Smooth muscle cell (in vitro differentiated cells): ENCODE data around the gene SPTBN1. TPM values are rescaled to one million over a fixed set of nuclear protein-coding genes. Genes with fewer than 3 reads are reported as not detected.
A peak's percentile ranks its signal among the peaks of the same experiment; 100 is the strongest.

Experiments
- DNase-seq: peaks from one replicate; lab custom pipeline; 2025; ENCODE audit not compliant: unreplicated experiment; lab: John Stamatoyannopoulos, UW
- H2AFZ ChIP-seq: fragments of 200-600 bp; sonication (generic); 2 replicates; pipeline ENCODE4 v1.6.0; 2016; ENCODE audit warnings: antibody characterized with exemption, low read depth, mild to moderate bottlenecking
- H3F3A ChIP-seq: fragments of 200-600 bp; sonication (generic); 2 replicates; pipeline ENCODE4 v1.6.0; 2017; ENCODE audit warnings: antibody characterized with exemption, low read depth
- H3K27ac ChIP-seq: fragments of 200-600 bp; sonication (generic); 2 replicates; pipeline ENCODE4 v1.5.1; 2016; ENCODE audit warnings: low read depth, mild to moderate bottlenecking
- H3K27me3 ChIP-seq: fragments of 200-600 bp; sonication (generic); 2 replicates; pipeline ENCODE4 v1.6.1; 2016; ENCODE audit warnings: low read depth, mild to moderate bottlenecking
- H3K36me3 ChIP-seq: fragments of 200-600 bp; sonication (generic); 2 replicates; pipeline ENCODE4 v1.5.1; 2016; ENCODE audit warnings: low read depth
- H3K4me1 ChIP-seq: fragments of 200-600 bp; sonication (generic); 2 replicates; pipeline ENCODE4 v1.5.1; 2016; ENCODE audit warnings: low read depth
- H3K4me2 ChIP-seq: fragments of 200-600 bp; sonication (generic); 2 replicates; pipeline ENCODE4 v1.6.0; 2016; ENCODE audit warnings: mild to moderate bottlenecking
- H3K4me3 ChIP-seq: fragments of 200-600 bp; sonication (generic); 2 replicates; pipeline ENCODE4 v1.5.1; 2016; ENCODE audit warnings: mild to moderate bottlenecking
- H3K79me2 ChIP-seq: fragments of 200-600 bp; sonication (generic); 2 replicates; pipeline ENCODE4 v1.6.0; 2016; ENCODE audit warnings: low read depth, mild to moderate bottlenecking
- H3K9ac ChIP-seq: fragments of 200-600 bp; sonication (generic); 2 replicates; pipeline ENCODE4 v1.6.0; 2016; ENCODE audit warnings: low read depth
- H3K9me3 ChIP-seq: fragments of 200-600 bp; sonication (generic); replicated peaks from 2 replicates; pipeline ENCODE4 v1.5.1; 2016; ENCODE audit warnings: low read depth
- H4K20me1 ChIP-seq: fragments of 200-600 bp; sonication (generic); 2 replicates; pipeline ENCODE4 v1.6.0; 2016; ENCODE audit warnings: low read depth
- WGBS: methylation state at CpG from one replicate; pipeline ENCODE4 v1.1.7; 2016; ENCODE audit warnings: low lambda C conversion rate; 5-methylcytosine and 5-hydroxymethylcytosine counted together
- polyA plus RNA-seq: library from polyadenylated mRNA; unstranded; fragments of >200 nt; fragmentation: Nextera tagmentation; extraction: Ambion mirVana; gene quantifications from 2 replicates; pipeline ENCODE4 v1.2.1, GENCODE V29; 2016
- total RNA-seq: library from RNA; depleted of rRNA; stranded (reverse); fragments of >200 nt; gene quantifications from 2 replicates; pipeline ENCODE4 v1.2.3, GENCODE V29; 2014
- TF ChIP-seq, protein P1 (sequence below): fragments of 200-600 bp; sonication (generic); IDR thresholded peaks from 2 replicates; pipeline ENCODE4 v1.5.1; 2017; ENCODE audit warnings: borderline replicate concordance, mild to moderate bottlenecking, antibody characterized with exemption; ENCODE audit not compliant: insufficient read depth, poor library complexity, severe bottlenecking

The SPTBN1 gene
- total and polyA plus RNA-seq, 2 experiments from 2014 or later = 78.7 to 186 TPM

DNA sequence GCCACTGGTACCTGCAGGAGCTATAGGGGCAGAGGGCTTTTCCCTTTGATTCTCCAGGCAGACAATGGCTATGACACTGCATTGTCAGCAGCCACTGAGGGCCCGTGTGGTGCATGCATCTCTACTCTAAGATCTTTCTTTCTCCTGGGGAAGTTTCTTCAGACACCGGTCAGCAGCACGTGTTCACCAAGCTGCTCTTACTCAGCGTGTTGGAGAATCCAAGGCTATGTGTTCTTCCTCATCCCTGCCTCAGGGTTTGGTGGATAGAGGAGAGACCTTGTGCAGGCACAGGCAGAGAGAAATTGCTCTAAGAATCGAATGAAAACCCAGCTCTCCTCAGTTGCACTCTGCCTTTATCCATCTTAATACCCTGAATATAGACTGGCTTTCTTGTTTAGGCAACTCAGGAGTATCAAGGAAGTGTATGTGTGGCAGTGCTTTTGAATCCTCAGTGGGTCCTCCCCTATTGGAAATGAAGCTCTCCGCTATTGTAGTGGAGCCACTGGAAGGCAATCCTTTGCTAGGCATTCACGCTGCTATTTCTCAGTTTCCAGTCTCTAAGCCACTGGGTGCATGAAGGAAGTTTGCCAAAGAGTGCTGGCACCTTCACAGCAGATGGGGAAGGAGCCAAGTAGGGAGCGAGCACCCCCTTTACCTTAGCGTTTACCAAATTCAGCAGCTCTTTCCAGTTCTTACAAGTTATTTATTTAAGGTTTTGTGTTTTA, 180.4 kb downstream of the SPTBN1 start:
- 70% methylated on average over 9 of the region's 9 CpGs for whole genome bisulfite sequencing
- peak overlapping the region; percentile 78 for H3K4me2 ChIP-seq
- TF ChIP-seq, protein P1, sequence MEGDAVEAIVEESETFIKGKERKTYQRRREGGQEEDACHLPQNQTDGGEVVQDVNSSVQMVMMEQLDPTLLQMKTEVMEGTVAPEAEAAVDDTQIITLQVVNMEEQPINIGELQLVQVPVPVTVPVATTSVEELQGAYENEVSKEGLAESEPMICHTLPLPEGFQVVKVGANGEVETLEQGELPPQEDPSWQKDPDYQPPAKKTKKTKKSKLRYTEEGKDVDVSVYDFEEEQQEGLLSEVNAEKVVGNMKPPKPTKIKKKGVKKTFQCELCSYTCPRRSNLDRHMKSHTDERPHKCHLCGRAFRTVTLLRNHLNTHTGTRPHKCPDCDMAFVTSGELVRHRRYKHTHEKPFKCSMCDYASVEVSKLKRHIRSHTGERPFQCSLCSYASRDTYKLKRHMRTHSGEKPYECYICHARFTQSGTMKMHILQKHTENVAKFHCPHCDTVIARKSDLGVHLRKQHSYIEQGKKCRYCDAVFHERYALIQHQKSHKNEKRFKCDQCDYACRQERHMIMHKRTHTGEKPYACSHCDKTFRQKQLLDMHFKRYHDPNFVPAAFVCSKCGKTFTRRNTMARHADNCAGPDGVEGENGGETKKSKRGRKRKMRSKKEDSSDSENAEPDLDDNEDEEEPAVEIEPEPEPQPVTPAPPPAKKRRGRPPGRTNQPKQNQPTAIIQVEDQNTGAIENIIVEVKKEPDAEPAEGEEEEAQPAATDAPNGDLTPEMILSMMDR = no peak
- peak overlapping the region; percentile 6 for H3K9ac ChIP-seq
- peaks cover 31% of the 10 kb centered on the region for H3K79me2 ChIP-seq
- H3K4me3 ChIP-seq = no peak overlapping the region
- H3F3A ChIP-seq = peaks cover 75% of the 10 kb centered on the region
- H3K27ac ChIP-seq = peak overlapping the region; percentile 97
- H2AFZ ChIP-seq = no peak overlapping the region
- peaks cover 55% of the 10 kb centered on the region for H3K4me1 ChIP-seq
- no peaks in the 10 kb centered on the region for H3K9me3 ChIP-seq
- DNase-seq = no peak
- H3K36me3 ChIP-seq = peaks cover 4% of the 10 kb centered on the region
- peaks cover 3% of the 10 kb centered on the region for H4K20me1 ChIP-seq
- no peaks in the 10 kb centered on the region for H3K27me3 ChIP-seq

DNA sequence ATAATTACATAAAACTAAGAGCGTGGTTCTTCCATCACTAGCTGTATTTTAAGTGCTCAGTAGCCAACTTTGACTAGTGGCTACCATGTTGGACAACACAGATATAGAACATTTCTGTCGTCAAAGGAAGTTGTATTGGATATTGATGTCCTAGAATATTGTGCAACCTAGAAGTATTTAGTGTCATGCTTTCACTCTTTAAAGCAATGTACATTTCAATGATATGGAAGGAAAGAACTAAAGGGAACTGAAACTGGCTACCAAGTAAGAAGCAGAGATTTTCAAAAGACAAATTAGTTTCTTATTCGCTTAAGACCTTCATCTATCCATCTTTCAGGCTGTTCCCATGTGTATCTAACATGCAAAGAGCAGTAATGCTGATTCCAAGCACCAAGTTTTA, 182.0 kb downstream of the SPTBN1 start:
- TF ChIP-seq, protein P1 = no peak
- Histone ChIP-seq H3K79me2 (peaks cover 20% of the 10 kb centered on the region), H3K27me3 (no peaks in the 10 kb centered on the region), H3K4me1 (peaks cover 52% of the 10 kb centered on the region), H3K4me3 (no peak overlapping the region), H3K36me3 (no peaks in the 10 kb centered on the region), H3K9me3 (no peaks in the 10 kb centered on the region), H3F3A (peaks cover 65% of the 10 kb centered on the region), H2AFZ (no peak overlapping the region), H4K20me1 (peaks cover 3% of the 10 kb centered on the region), H3K9ac (no peak overlapping the region), H3K4me2 (peak overlapping the region; percentile 78), H3K27ac (peak overlapping the region; percentile 97)
- 90% methylated on average over 3 of the region's 3 CpGs for WGBS
- no peak for DNase-seq

DNA sequence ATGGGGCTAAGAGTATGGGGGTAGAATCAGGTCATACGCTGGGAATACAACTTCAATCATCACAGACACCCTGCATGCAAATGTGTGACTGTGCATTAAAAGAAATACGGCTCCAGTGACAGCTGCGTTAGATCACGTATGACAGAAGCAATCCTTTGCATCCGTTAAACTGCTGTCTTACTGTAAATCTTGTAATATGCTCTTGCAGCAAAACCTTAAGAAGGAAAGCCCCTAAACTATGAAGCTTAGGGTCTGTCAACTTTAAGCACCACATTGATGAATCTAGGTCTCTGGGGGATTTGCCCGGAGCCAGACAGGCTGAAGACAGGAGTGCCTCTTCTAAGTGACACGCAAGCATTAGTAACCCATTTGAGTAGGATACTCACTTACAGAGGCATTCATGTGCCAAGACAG, 182.7 kb downstream of the SPTBN1 start:
- H3K9me3 ChIP-seq = no peaks in the 10 kb centered on the region
- H3K27ac ChIP-seq = peak overlapping the region; percentile 97
- no peak for DNase-seq
- peaks cover 15% of the 10 kb centered on the region for H3K79me2 ChIP-seq
- no peak overlapping the region for H2AFZ ChIP-seq
- H3K27me3 ChIP-seq = no peaks in the 10 kb centered on the region
- H3F3A ChIP-seq = peaks cover 60% of the 10 kb centered on the region
- TF ChIP-seq, protein P1 = no peak
- no peaks in the 10 kb centered on the region for H3K36me3 ChIP-seq
- H4K20me1 ChIP-seq = peaks cover 3% of the 10 kb centered on the region
- no peak overlapping the region for H3K4me3 ChIP-seq
- H3K9ac ChIP-seq = peak overlapping the region; percentile 56
- H3K4me1 ChIP-seq = peaks cover 47% of the 10 kb centered on the region
- 16% methylated on average over 7 of the region's 7 CpGs for WGBS
- H3K4me2 ChIP-seq = peak overlapping the region; percentile 78

DNA sequence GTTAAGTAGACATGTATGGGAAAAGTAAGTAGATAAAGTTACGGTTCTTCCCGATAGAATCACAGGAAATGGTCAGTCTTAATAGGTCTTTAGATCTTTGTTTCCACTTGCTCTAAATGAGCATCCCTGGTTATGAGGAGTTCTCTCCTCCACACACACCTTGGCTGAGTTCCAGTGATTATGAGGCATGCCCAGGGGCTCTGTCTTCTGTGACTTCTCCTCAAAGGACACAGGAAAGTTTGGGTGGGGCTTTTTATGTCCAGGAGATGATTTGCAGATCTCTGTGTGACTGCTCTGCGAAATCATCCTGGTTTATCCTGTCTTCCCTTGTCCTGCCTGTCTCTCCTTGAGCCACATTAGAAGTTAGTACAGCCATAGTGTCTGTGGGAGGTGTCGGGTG, 183.5 kb downstream of the SPTBN1 start:
- Histone ChIP-seq H3K4me3 (no peak overlapping the region), H3K9ac (peak overlapping the region; percentile 56), H3K27me3 (no peaks in the 10 kb centered on the region), H4K20me1 (peaks cover 3% of the 10 kb centered on the region), H3F3A (peaks cover 52% of the 10 kb centered on the region), H3K79me2 (peaks cover 15% of the 10 kb centered on the region), H2AFZ (no peak overlapping the region), H3K4me1 (peaks cover 42% of the 10 kb centered on the region), H3K36me3 (peaks cover 3% of the 10 kb centered on the region), H3K4me2 (peak overlapping the region; percentile 78), H3K27ac (peak overlapping the region; percentile 97), H3K9me3 (no peaks in the 10 kb centered on the region)
- DNase-seq = no peak
- TF ChIP-seq, protein P1 = no peak
- WGBS = 17% methylated on average over 4 of the region's 4 CpGs
